CD4-positive, alpha-beta T cell treated with Interleukin-17A for 1 hour (primary cell): ENCODE results near the gene RICTOR.

Experiments
- DNase-seq: peaks from one replicate; pipeline ENCODE4 v3.0.0-alpha.2; 2020

The RICTOR gene

DNA sequence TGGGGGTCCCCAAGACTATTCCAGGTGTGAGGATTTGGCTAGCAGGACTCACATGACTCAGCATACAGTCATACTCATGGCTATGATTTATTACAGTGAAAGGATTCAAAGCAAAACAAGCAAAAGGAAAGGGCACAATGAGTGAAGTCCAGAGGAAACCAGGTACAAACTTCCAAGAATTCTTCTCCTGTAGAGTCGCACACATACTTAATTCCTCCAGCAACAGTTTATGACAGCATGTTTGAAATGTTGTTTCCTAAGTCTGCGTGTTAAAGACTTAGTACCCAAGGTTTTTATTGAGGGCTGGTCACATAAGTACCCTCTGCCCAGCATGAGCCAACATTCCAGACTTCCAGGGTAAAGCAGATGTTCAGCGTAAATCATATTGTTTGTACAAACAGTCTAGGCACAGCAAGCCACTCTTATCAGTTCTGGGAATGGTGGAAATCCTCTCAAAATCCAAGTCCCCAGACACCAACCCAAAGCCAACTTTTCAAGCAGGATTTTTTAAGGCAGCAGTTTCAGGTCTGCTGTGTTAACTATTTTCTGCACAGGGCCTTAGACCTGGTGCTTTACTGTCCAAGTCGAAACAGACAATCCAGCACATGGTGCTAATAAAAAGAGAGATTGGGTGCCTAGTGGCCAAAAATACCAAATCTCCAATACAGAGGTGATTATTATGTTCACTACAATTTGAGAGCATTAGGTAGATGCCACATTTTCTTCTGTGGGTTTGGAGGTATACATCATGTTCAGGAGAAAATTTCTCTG lies 18.6 kb upstream of the RICTOR start:
- DNase-seq: no peak

DNA sequence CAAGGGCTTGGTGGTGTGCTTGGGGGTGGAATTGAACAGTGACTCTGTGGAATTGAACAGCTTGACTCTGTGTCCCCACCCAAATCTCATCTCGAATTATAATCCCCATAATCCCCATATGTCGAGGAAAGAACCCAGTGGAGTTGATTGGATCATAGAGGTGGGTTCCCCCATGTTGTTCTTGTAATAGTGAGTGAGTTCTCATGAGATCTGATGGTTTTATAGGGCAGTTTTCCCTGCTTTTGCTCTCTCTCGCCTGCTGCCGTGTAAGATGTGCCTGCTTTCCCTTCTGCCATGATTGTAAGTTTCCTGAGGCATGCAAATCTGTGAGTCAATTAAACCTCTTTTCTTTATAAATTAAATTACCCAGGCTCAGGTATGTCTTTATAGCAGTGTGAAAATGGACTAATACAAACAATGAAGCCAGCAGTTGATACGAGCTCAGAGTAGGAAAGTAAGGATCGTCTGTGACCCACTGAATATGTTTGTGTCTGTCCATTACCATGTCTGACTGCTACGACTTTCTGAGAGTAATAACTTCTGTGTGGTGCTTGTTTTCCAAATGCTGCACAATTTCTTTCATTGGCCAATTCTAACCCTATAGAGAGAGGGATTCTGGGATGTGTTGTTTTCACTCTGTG lies 17.9 kb upstream of the RICTOR start:
- DNase-seq: no peak

DNA sequence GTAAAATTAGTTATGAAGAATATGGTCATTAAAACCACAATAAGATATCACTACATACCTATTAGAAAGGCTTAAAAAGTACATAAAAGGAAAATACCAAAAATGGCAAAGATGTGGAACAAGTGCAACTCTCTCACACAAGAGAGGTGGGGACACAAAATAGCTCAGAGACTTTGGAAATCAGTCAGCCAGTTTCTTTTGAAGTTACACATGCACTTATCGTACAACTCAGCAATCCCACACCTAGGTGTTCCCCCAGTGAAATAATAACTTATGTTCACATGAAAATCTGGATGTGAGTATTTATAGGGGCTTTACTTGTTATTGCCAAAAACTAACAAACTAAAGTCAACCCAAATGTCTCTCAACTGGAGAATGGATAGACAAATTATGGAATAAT lies 9.8 kb upstream of the RICTOR start:
- no peak for DNase-seq

GRCh38 chr5:39082995-39083394 lies 8.8 kb upstream of the RICTOR start:
- DNase-seq: no peak

- DNase-seq: peak; percentile 68
These were observed 6.5 kb upstream of the RICTOR start for GRCh38 chr5:39080597-39081204.

GRCh38 chr5:39080168-39080567 lies 6.0 kb upstream of the RICTOR start:
- no peak for DNase-seq

DNA sequence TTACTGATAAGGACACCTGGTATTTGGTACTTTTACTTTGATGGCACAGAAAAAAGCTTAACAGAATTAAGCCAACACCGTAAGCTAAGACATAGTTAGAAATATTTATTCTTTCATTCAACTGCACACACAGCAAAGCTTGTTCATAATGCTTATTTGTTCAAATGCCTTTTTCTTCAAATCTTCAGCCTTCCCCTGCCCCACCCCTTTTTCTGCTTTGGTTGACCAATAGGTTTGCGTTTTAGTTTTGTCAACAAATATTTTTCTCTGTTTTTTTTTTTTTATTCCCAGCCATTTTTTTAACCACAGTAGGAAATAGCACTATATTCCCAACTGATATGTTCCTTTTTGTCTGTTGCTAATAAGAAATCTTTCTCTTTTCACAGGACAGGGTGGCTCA lies 4.9 kb upstream of the RICTOR start:
- no peak for DNase-seq

DNA sequence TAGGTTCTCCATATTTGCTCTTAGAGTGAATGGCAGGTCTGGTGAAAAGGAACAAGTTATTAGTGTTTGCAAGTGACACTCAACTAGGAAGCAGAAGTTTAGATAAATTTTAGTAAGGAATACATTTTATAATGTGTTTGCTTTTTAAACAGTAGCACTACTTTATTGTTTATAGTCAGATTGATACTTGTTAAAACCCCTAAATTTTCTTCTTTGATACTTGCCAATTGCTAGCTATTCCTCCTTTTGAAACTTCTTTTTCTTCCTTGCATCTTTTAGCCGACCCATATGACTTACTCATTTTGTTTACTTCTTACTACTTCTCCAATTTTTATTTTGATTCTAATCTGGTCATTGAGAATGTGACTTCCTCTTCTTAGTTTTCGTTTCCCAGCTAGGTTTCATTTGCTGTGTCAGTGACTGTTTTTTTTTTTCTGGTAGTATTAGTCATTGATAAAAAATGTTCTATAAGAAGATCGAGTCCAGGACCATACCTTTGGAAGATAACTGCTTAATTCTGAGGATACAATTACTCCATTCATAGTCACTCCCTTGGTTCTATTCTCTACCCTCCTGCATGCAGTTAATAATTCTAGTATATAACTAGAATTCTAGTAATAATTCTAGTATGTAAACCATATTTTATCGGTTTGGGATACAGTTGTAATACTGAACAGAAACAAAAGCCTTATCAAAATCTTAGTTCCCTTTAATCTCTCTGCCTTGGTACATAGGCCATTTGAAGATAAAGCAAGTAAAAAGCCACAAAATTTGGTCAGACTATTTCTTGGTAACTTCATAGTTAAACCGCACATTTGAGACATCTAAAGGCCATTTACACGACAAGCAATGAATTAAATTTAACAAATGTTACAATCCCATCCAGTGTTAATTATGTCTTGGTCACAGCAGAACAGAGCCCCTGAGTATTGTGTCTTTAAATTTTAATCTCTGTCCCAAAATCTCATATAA lies 2.8 kb upstream of the RICTOR start:
- no peak for DNase-seq

GRCh38 chr5:39076101-39076756 lies 2.0 kb upstream of the RICTOR start:
- no peak for DNase-seq

DNA sequence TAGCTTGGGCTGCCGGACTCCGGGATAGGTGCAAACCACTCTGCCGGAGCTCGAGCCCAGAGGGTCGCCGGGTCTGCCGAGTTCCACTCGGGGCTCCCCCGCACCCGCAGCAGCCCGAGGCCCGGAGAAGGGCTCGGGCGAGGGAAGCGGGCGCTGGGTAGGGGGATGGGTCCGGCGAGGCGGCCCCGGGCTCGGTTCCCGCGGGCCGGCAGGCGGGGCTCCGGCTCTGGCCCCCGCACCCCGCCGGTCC lies 507 bp downstream of the RICTOR start:
- DNase-seq: no peak

DNA sequence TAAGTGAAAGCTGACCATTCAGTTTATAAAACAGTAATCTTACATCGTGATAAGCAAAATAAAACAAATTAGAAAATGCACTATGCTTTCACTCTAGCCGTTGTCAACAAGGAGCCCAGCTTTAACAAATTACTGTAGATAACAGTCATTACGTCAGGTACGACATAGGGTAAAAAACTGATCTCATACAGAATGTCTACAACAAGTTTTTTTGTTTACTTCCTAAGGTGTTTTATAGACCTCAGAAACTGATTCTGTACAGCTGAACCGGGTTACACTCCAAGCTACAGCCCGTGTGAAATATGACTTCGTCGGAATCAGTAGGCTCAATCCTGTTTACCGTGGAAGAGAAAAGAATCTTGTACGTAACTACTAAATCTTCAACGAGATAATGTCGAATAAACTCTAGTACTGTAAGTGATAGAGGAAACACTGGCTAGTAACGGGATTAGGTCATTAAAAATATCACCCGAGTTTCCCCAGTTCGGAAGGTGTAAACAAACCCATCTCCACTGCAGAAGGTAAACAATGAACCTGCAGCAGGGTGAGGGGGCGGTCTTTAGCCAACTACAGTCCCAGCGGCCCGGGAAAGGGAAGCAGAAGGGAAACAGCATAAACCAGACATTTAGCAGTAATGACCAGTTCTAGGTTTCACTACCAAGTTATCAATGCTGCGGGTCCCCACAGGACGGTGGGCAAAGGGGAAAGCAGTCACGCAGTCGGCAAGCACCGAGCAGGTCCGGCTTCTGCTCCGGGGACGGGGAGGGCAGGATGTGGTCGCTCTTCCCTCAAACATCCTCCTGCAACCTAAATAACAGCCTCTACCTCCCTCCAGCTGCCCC lies 1.1 kb downstream of the RICTOR start:
- peak; percentile 75 for DNase-seq

GRCh38 chr5:39068099-39068498 lies 6.1 kb downstream of the RICTOR start:
- no peak for DNase-seq

GRCh38 chr5:39064450-39064849 lies 9.7 kb downstream of the RICTOR start:
- DNase-seq: no peak

DNA sequence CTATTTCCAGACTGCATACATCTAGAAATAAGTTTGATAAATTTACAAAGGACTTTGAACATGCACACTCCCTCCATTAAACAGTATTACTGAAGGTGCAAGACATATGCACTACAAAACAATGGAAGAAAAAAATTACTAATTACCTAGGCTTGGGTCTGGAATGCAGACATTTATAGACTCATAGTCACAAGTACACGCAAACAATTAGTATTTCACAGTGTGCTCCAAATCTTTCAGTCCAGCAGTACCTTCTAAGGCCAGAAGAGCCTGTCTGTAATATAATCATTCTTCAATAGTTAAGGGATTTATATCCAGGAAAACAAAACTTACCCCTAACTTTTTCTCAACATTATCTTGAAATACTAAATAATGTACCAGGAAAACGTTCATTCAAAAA lies 11.2 kb downstream of the RICTOR start:
- no peak for DNase-seq

GRCh38 chr5:39062530-39062929 lies 11.7 kb downstream of the RICTOR start:
- no peak for DNase-seq

GRCh38 chr5:39062104-39062503 lies 12.1 kb downstream of the RICTOR start:
- no peak for DNase-seq

DNA sequence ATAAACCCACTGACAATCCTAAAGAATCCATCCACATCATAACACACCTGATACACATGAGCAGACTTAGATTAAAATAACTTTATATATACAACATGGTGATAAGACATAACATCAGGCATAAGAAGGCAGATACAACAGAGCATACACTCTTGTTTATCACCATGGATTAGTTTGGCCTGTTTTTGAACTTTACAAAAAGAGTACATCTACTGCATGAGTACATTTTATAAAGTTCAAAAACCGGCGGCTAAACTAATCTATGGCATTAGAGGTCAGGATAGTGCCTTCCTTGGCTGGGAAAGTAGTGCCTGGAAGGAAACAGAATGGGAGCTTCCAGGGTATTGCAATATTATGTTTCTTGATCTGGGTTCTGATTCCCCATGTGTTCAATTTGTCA lies 15.1 kb downstream of the RICTOR start:
- no peak for DNase-seq

- no peak for DNase-seq
These were observed 15.8 kb downstream of the RICTOR start for GRCh38 chr5:39058178-39058921.

DNA sequence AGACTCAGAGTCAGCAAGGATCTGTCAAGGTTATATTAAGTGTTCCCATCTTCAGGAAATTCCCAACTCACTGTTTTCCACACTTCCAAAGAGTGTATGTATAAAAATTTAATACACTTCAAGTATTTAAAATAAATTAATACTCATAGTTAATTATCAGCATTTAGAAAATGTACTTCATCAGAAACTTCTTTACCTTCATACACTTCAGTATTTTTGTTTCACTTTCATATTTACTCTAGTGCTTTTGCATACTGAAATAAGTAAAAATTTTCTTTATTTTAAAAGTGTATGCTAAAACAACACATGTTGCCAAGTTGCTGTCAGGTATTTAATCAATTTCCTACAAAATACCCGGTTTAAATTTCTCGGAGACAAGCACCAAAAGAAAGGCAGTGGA lies 16.5 kb downstream of the RICTOR start:
- no peak for DNase-seq

DNA sequence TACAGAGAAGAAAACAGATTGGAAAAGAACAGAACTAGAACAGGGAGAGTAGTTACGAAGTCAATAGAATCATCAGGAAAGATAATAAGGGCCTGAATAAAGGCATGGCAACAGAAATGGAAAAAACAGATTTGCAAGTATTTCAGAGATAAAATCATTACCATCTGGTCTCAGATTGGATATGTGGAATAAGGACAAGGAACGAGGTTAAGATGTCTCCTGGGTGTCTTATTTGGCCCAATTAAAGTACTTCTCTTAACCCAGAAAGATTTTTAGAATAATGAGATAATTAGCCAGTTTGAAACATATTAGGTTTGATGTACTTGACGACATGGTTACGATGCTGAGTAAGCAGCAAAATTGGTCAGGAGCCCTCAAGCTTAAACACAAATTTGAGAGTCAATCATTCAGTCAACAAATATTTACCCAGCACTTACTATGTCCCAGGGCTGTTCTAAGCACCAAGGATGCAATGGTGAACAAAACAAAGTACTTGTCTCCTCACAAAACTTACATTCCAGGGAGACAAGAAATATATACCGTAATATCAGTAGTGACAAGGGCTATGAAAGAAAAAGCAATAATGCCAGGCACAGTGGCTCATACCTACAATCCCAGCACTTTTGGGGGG lies 18.3 kb downstream of the RICTOR start:
- no peak for DNase-seq
